Skin of body (tissue), 2 donors: ENCODE measurements around the gene ITSN1. TPM values are rescaled to one million over a fixed set of nuclear protein-coding genes. Genes with fewer than 3 reads are reported as not detected.
A peak's percentile ranks its signal among the peaks of the same experiment; 100 is the strongest.

Experiments used
- DNase-seq: peaks from one replicate; lab custom pipeline; 2025; lab: John Stamatoyannopoulos, UW
- total RNA-seq: library from RNA; depleted of rRNA; stranded (reverse); fragments of >200 nt; gene quantifications from one replicate; pipeline ENCODE4 v1.2.3, GENCODE V29; 2014

ITSN1 gene
- total RNA-seq, 1 donor from 2014 or later: 42.6 TPM

- no peak for DNase-seq
Measured at GRCh38 chr21:33886321-33886720, 244.0 kb downstream of the ITSN1 start.

- DNase-seq: no peak
Measured at GRCh38 chr21:33890187-33890586, 247.9 kb downstream of the ITSN1 start.

- DNase-seq: no peak
Measured at GRCh38 chr21:33892853-33893252, 250.6 kb downstream of the ITSN1 start.

GRCh38 chr21:33893917-33894316 is 251.6 kb downstream of the ITSN1 start:
- DNase-seq: no peak

- DNase-seq: peak; percentile 85
Measured at GRCh38 chr21:33894736-33895288, 252.5 kb downstream of the ITSN1 start.

- DNase-seq: no peak
Measured at GRCh38 chr21:33895356-33895755, 253.1 kb downstream of the ITSN1 start.

- no peak for DNase-seq
Measured at GRCh38 chr21:33896691-33897090, 254.4 kb downstream of the ITSN1 start.

GRCh38 chr21:33897098-33897497 is 254.8 kb downstream of the ITSN1 start:
- DNase-seq: no peak

GRCh38 chr21:33897739-33898138 is 255.4 kb downstream of the ITSN1 start:
- no peak for DNase-seq

- no peak for DNase-seq
Measured at GRCh38 chr21:33898586-33898985, 256.3 kb downstream of the ITSN1 start.

- no peak for DNase-seq
Measured at GRCh38 chr21:33899199-33899598, 256.9 kb downstream of the ITSN1 start.

GRCh38 chr21:33901412-33902288 is 259.3 kb downstream of the ITSN1 start:
- peak; percentile 32 for DNase-seq

- no peak for DNase-seq
Measured at GRCh38 chr21:33902349-33902748, 260.0 kb downstream of the ITSN1 start.

GRCh38 chr21:33904041-33904440 is 261.7 kb downstream of the ITSN1 start:
- DNase-seq: no peak

- no peak for DNase-seq
Measured at GRCh38 chr21:33908760-33909159, 266.5 kb downstream of the ITSN1 start.

GRCh38 chr21:33909756-33910155 is 267.5 kb downstream of the ITSN1 start:
- no peak for DNase-seq

- no peak for DNase-seq
Measured at GRCh38 chr21:33914188-33914587, 271.9 kb downstream of the ITSN1 start.

- DNase-seq: peak; percentile 98
Measured at GRCh38 chr21:33915368-33916199, 273.3 kb downstream of the ITSN1 start, which contains the start of gene ATP5PO. Gene ATP5PO (minus strand): TSS chr21:33915804. CDS start chr21:33915763, 41 bp downstream.

- peak; percentile 80 for DNase-seq
Measured at GRCh38 chr21:33916200-33916567, 273.9 kb downstream of the ITSN1 start.

GRCh38 chr21:33917421-33917820 is 275.1 kb downstream of the ITSN1 start:
- DNase-seq: no peak

GRCh38 chr21:33924079-33924765 is 281.9 kb downstream of the ITSN1 start:
- peak; percentile 67 for DNase-seq

GRCh38 chr21:33924766-33925100 is 282.4 kb downstream of the ITSN1 start:
- no peak for DNase-seq
